DOHH2 (cell line): Measurements from ENCODE around the gene SERPINI1.

Source experiments
- EZH2phosphoT487 ChIP-seq: fragments of 200-600 bp; sonication (generic); IDR thresholded peaks from 2 replicates; pipeline ENCODE4 v1.6.1; 2017; ENCODE audit warnings: borderline replicate concordance, mild to moderate bottlenecking, antibody characterized with exemption, low read length, moderate library complexity, mixed read lengths
- TF ChIP-seq, protein P1 (sequence below): fragments of 200-600 bp; sonication (generic); IDR thresholded peaks from one replicate; pipeline ENCODE4 v1.5.1; 2014; ENCODE audit warnings: antibody characterized with exemption, mild to moderate bottlenecking, low read depth, low read length; ENCODE audit not compliant: poor library complexity, severe bottlenecking

GRCh38 chr3:167785790-167786189 is 50.3 kb downstream of the SERPINI1 start:
- TF ChIP-seq, protein P1, sequence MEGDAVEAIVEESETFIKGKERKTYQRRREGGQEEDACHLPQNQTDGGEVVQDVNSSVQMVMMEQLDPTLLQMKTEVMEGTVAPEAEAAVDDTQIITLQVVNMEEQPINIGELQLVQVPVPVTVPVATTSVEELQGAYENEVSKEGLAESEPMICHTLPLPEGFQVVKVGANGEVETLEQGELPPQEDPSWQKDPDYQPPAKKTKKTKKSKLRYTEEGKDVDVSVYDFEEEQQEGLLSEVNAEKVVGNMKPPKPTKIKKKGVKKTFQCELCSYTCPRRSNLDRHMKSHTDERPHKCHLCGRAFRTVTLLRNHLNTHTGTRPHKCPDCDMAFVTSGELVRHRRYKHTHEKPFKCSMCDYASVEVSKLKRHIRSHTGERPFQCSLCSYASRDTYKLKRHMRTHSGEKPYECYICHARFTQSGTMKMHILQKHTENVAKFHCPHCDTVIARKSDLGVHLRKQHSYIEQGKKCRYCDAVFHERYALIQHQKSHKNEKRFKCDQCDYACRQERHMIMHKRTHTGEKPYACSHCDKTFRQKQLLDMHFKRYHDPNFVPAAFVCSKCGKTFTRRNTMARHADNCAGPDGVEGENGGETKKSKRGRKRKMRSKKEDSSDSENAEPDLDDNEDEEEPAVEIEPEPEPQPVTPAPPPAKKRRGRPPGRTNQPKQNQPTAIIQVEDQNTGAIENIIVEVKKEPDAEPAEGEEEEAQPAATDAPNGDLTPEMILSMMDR = no peak
- no peak for TF ChIP-seq EZH2phosphoT487
